G401 (cell line): ENCODE data around the gene OR9Q1. TPM values are rescaled to one million over a fixed set of nuclear protein-coding genes. Genes with fewer than 3 reads are reported as not detected.

Experiments used
- DNase-seq: peaks from one replicate; pipeline ENCODE4 v3.0.0-alpha.2; 2015; ENCODE audit warnings: low spot score
- in situ Hi-C: cut with HindIII; loops from 2 replicates; pipeline ENCODE4 v1.10.0; 2016; ENCODE audit warnings: low sequenced_read_pairs, mixed read lengths
- total RNA-seq: library from RNA; depleted of rRNA; stranded (reverse); fragments of >200 nt; shearing (Covaris generic); gene quantifications from 2 replicates; pipeline ENCODE4 v1.2.3, GENCODE V29; 2014

OR9Q1 gene
- total RNA-seq, 1 experiment from 2014 or later = not detected

DNA sequence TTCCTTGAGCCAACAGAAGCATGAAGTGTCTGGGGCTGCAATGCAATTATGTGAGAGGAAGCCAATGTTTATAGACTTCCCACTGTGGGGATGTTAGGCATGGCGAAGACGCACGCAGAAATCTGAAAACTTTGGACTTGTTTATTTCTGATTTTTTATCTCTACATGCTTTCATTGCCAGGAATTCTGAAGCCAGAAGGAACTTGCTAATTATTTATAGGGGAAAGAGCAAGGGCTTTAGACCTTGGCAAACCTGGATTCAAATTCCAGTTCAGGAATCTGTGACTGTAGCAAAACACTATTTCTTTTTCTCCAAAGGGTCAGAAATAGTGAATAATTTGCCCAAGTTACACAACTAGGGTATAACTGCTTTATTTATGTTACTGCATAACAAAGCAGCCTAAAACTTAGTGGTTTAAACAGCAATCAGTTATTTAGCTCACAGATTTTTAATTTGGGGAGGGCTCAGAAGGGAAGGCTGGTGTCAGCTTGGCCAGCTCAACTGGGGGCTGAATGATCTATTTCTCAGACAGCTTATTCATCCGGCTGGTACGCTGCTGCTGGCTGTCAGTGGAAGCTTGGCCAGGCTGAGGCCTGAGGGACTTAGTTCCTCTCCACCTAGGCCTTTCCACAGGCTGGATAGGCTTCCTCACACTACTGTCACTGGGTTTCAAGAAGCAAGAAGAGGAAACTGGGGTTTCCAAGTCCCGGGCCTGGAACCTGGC, 5.2 kb downstream of the OR9Q1 start:
- in situ Hi-C loops = no loop called here

GRCh38 chr11:58030653-58031052, 7.0 kb downstream of the OR9Q1 start, which contains the start of gene OR6Q1:
Gene OR6Q1, plus strand, starts transcription at chr11:58030953. Its CDS starts 0 bp downstream, at chr11:58030953.
- no peak for DNase-seq
- in situ Hi-C loops = no loop called here

More for the DNA sequence above, 5.2 kb downstream of the OR9Q1 start:
- no peak for DNase-seq

DNA sequence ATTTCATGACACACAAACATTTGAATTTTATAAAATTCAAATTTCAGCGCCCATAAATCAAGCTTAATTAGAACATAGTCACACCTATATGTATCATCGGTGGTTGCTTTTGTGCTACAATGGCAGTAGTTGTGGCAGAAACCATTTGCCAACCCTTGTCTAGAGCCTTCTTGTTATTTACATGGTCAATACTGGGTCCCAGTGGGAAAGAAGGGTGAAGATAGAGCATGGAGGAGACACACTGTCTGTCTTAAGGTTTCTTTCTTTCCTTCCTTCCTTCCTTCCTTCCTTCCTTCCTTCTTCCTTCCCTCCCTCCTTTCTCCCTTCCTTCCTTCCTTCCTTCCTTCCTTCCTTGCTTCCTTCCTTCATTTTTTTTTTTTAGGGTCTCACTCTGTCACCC, 10.8 kb downstream of the OR9Q1 start:
- no peak for DNase-seq
- in situ Hi-C loops = no loop called here

DNA sequence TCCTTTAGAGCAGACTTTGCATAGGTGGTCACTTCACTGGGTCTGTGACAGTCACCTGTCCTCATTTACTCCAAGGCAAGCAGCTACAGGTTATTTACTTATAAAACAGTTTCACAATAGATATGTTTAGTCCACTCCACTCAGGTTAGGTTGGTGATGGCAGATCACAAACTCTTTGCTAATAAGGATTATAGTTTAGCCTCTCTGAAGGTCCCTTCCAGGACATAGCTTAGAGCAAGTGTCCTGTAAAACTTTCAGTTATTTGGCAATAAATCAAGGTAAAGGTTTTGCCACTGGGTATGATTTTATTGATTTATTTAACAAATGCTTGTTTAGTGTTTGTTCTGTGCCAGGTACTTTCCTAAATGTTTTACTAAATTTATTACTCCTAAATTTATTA, 15.9 kb downstream of the OR9Q1 start:
- DNase-seq = no peak
- in situ Hi-C loops = no loop called here

- no peak for DNase-seq
- in situ Hi-C loops = no loop called here
Observed at GRCh38 chr11:58043379-58043778, 19.7 kb downstream of the OR9Q1 start.

DNA sequence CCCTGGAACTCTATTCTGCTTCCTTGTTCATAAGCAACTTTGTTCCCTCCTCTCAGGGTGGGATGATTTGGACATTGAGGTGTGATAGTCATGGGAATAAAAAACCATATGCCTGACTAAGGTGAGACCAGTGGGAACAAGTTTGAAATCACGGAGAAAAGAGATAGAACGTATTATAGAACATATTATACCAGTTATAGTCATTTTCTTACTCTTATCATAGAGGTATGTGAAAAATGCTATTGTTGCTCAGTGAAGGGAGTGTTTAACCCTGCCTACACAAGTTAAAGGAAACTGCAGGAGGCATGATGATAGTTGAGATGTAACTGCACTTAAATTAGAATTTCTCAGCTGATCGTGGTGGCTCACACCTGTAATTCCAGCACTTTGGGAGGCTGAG, 22.6 kb downstream of the OR9Q1 start:
- DNase-seq = no peak
- in situ Hi-C loops = no loop called here

GRCh38 chr11:58047818-58048217, 24.1 kb downstream of the OR9Q1 start:
- DNase-seq = no peak
- in situ Hi-C loops = no loop called here

DNA sequence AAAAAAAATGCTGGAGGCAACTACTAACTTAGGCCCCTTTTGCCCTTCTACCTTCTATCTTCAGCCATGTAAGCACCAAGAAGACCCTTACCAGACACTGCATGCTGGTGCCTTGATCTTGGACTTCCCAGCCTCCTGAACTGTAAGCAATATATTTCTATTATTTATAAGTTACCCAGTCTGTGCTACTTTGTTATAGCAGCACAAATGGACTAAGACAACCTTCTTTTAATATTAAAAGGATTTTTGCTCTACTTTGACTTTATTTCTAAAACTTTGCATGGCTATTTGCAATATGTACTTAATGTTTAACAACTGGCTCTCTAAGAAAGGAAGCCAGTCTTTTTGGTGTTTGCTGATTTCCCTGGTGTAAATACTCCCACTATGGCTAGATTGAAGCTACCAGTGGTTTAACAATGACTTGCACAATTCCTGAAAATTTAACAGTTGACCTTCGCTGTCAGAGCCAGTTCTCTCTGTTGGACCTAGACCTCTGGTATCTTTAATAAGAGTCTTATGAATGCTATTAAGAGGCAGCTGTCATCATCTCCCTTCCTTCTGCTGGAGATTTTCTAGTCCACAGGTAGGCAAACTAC, 32.2 kb downstream of the OR9Q1 start:
- in situ Hi-C loops = no loop called here
- DNase-seq = no peak

GRCh38 chr11:58057481-58057880, 33.8 kb downstream of the OR9Q1 start:
- no peak for DNase-seq
- in situ Hi-C loops = no loop called here

- no peak for DNase-seq
- in situ Hi-C loops = no loop called here
Observed at GRCh38 chr11:58058276-58059006, 34.8 kb downstream of the OR9Q1 start.

DNA sequence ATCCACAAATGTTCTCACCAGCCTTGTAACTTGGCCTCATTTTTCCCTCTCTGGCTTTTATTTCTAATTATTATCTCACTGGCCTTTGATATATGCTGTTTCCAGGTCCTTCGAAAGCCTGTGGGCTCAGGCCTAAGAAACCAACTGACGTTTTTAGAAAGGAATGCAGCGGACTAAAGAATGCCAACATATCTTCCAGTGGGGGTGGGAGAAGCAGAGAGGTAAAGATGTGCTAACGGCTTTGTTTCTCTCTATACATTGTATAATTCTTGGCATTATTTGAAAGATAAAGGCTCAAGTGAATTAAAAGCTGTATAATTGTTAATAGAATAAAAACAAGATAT, 35.3 kb downstream of the OR9Q1 start:
- no peak for DNase-seq
- in situ Hi-C loops = no loop called here

DNA sequence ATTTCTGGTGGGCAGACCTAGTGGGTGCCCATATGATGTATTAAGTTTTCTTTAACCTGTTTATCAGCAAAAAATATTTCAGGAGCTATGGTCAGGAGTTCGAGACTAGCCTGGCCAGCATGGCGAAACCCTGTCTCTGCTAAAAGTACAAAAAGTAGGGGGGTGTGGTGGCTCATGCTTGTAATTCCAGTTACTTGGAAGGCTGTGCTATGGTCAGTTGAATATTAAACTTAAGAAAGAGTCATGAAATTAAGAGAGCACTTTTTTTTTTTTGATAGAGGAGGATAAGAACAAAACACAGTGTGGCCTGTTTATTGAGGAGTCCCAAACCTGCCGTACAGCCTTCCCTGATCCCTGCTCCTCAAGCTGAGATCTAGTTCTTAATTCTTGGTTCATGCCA, 36.9 kb downstream of the OR9Q1 start:
- in situ Hi-C loops = no loop called here
- no peak for DNase-seq

DNA sequence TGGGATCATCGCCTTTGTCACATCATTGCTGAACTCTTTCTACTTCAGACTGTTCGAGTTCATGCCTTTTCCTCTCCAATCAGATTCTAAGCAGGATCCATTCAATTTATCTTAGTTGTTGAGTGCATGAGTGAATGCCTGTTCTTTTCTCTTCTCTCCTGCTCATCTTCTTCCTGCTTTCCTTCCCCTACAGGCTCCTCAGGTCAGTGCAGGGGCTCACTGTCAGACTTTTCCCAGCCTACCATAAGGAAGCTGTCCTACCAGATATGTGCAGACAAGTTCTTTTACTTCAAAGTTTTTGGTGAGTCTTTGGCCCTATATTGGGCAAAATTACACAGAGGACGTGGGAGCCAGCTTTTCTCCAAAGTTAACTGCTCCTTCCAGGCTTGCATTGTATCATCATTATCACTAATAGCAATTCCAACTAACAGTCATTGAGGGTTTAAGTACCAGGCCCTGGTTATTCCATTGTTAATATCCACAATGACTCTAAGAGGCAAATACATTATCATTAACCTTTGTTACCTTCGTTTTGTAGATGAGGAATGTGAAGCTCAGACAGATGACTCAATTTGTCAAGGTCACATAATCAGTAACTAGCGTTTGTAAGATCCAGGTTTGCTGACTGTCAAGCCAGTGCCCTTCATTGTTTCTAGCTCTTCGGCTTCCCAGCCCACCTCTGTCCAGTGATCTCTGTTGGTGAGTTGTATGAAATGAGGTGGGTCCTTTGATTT, 37.4 kb downstream of the OR9Q1 start:
- in situ Hi-C loops = no loop called here
- DNase-seq = no peak

GRCh38 chr11:58061813-58062212, 38.1 kb downstream of the OR9Q1 start:
- in situ Hi-C loops = no loop called here
- DNase-seq = no peak

DNA sequence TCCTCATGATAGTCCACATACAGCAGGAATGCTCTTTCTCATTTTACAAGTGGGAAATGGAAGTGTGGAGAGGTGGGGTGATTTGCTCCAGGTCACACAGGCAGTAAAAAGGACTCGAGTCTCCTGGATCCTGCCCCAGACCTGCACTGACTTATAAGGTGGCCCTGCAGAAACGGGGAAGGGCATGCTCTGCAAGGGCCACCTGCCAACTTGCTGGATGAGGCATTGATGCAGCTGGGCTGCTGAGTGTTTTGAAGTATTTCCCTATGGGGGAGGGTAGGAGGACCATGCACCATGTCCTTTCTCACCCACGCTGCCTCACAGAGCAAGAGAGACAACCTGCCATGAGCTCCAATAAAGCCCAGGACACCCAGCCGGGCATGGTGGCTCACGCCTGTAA, 44.0 kb downstream of the OR9Q1 start:
- in situ Hi-C loops = no loop called here
- DNase-seq = no peak

DNA sequence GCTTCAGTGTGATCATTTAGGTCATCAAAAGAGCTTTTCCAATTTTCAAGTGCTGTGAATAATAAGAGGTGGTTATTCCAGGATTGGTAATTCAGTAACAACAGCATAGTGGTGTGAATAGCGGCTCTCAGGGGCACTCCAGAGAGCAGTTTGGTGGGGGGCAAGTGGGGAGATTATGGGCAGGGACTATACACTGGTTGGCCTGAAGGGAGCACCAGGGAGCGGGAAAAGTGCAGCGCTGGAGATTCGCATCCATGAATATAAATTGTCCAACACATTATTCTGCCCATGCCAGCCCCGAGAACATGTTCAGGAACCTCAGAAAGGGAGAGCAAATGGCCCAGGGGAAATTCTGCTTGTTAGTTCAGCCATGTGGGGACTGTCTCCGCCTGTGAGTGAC, 45.0 kb downstream of the OR9Q1 start:
- in situ Hi-C loops = no loop called here
- DNase-seq = no peak

DNA sequence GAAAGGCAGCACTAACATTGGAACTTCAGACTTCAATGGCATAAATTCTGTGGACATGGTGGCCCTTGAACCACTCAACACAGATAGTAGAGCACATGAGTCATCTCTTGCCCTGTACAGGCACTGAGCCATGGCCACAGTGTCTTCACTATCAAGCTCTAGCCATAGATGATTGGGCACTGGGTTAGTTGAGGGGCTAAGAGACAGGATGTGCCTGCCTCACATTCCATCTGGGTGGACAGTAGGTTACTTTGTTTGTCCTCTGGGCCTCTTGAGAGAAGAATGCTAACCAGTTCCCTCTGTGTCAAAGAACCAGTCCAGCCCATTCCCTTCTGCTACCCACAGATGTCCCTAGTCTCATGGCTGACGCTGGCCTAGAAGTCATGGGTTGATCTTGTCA, 46.9 kb downstream of the OR9Q1 start:
- DNase-seq = no peak
- in situ Hi-C loops = no loop called here

- DNase-seq = no peak
- in situ Hi-C loops = no loop called here
Observed at GRCh38 chr11:58075781-58076180, 52.1 kb downstream of the OR9Q1 start.

- in situ Hi-C loops = no loop called here
- DNase-seq = no peak
Observed at GRCh38 chr11:58086528-58086927, 62.8 kb downstream of the OR9Q1 start.

- in situ Hi-C loops = no loop called here
- DNase-seq = no peak
Observed at GRCh38 chr11:58097437-58097836, 73.8 kb downstream of the OR9Q1 start.
